ENCODE results near the gene TUBAL3. TPM values are rescaled to one million over a fixed set of nuclear protein-coding genes. Genes with fewer than 3 reads are reported as not detected.

The TUBAL3 gene
- total RNA-seq, 1 experiment from 2014 or later, result 0.52 TPM

DNA sequence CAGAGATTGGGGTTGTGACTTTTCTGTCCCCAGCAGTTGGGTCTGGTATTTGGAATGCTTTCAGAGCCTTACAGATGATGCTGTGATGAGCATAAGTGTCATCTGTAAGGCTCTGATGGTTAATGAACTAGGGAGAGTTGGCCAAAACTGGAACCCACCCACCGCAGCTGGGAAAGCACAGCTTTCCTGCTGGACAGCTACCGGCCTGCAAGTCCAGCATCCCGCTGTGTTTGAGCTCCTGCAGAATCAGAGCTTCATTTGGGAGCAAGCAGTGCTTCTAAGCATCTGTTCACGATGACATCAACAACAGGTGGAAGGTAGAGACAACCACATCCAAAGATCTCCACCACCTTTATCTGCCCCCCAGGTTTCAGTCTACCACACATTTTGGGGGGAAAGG lies 28.2 kb downstream of the TUBAL3 start:
- POLR2A ChIA-PET (ENCODE audit: unreplicated experiment), result interaction anchor here (0.5 to 0.6 kb wide), 3 partner anchors 102 to 411 kb away, joined by 3 to 6 read pairs (median 4); no protein-coding TSS in a partner anchor
- intact Hi-C loops (cut with micrococcal nuclease; ENCODE audit: unreplicated experiment), result no loop called here
- BruUV-seq (replicated peaks), result no TSS peak

GRCh38 chr10:5373891-5374611 lies 30.6 kb downstream of the TUBAL3 start:
- Histone ChIP-seq H3K27ac (no peak overlapping the region), H3K36me3 (ENCODE audit: low read depth) (no peaks in the 10 kb centered on the region), H3K27me3 (ENCODE audit: insufficient read depth, low read depth) (no peaks in the 10 kb centered on the region), H3K79me2 (ENCODE audit: low read depth) (no peaks in the 10 kb centered on the region), H2AFZ (no peak overlapping the region), H3K9me3 (ENCODE audit: insufficient read depth, low read depth) (no peaks in the 10 kb centered on the region), H3F3A (ENCODE audit: insufficient read depth, low read depth) (peaks cover 5% of the 10 kb centered on the region; the same call in 1 of the 2 replicates), H3K4me2 (no peak overlapping the region), H3K9me2 (ENCODE audit: insufficient read depth) (no peaks in the 10 kb centered on the region), H3K4me1 (replicated peaks; ENCODE audit: insufficient read depth) (no peaks in the 10 kb centered on the region), H4K20me1 (ENCODE audit: insufficient read depth) (no peaks in the 10 kb centered on the region), H3K4me3 (no peak overlapping the region)
- BruUV-seq (replicated peaks), result no TSS peak
- ChIA-PET POLR2A (ENCODE audit: unreplicated experiment) (no interaction called here), CTCF (no interaction called here)
- DNase-seq, result no peak
- TF ChIP-seq EZH2 (IDR thresholded peaks at IDR 0.05; ENCODE audit: low read depth), result no peak
- TF ChIP-seq, protein P1, sequence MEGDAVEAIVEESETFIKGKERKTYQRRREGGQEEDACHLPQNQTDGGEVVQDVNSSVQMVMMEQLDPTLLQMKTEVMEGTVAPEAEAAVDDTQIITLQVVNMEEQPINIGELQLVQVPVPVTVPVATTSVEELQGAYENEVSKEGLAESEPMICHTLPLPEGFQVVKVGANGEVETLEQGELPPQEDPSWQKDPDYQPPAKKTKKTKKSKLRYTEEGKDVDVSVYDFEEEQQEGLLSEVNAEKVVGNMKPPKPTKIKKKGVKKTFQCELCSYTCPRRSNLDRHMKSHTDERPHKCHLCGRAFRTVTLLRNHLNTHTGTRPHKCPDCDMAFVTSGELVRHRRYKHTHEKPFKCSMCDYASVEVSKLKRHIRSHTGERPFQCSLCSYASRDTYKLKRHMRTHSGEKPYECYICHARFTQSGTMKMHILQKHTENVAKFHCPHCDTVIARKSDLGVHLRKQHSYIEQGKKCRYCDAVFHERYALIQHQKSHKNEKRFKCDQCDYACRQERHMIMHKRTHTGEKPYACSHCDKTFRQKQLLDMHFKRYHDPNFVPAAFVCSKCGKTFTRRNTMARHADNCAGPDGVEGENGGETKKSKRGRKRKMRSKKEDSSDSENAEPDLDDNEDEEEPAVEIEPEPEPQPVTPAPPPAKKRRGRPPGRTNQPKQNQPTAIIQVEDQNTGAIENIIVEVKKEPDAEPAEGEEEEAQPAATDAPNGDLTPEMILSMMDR (conservative IDR thresholded peaks at IDR 0.05), result no peak
- intact Hi-C loops (cut with micrococcal nuclease; ENCODE audit: unreplicated experiment), result no loop called here

More for the DNA sequence above, 28.2 kb downstream of the TUBAL3 start:
- no peaks in the 10 kb centered on the region for H3K79me2 ChIP-seq (ENCODE audit: low read depth)
- TF ChIP-seq, protein P1 (conservative IDR thresholded peaks at IDR 0.05), result no peak
- TF ChIP-seq EZH2 (IDR thresholded peaks at IDR 0.05; ENCODE audit: low read depth), result no peak
- no peaks in the 10 kb centered on the region for H3F3A ChIP-seq (ENCODE audit: insufficient read depth, low read depth)
- H3K4me3 ChIP-seq, result no peak overlapping the region
- H3K27me3 ChIP-seq (ENCODE audit: insufficient read depth, low read depth), result no peaks in the 10 kb centered on the region
- no peaks in the 10 kb centered on the region for H3K9me3 ChIP-seq (ENCODE audit: insufficient read depth, low read depth)
- DNase-seq, result no peak
- CTCF ChIA-PET, result no interaction called here
- no peak overlapping the region for H3K4me2 ChIP-seq
- H2AFZ ChIP-seq, result no peak overlapping the region
- no peaks in the 10 kb centered on the region for H3K36me3 ChIP-seq (ENCODE audit: low read depth)
- no peaks in the 10 kb centered on the region for H3K4me1 ChIP-seq (replicated peaks; ENCODE audit: insufficient read depth)
- H3K9me2 ChIP-seq (ENCODE audit: insufficient read depth), result no peaks in the 10 kb centered on the region
- H4K20me1 ChIP-seq (ENCODE audit: insufficient read depth), result no peaks in the 10 kb centered on the region
- no peak overlapping the region for H3K27ac ChIP-seq

GRCh38 chr10:5373307-5373706 lies 31.3 kb downstream of the TUBAL3 start:
- no peaks in the 10 kb centered on the region for H3K79me2 ChIP-seq (ENCODE audit: low read depth)
- BruUV-seq (replicated peaks), result no TSS peak
- H3K4me1 ChIP-seq (replicated peaks; ENCODE audit: insufficient read depth), result no peaks in the 10 kb centered on the region
- intact Hi-C loops (cut with micrococcal nuclease; ENCODE audit: unreplicated experiment), result no loop called here
- H3K4me3 ChIP-seq, result no peak overlapping the region
- H2AFZ ChIP-seq, result no peak overlapping the region
- no peak for TF ChIP-seq EZH2 (IDR thresholded peaks at IDR 0.05; ENCODE audit: low read depth)
- TF ChIP-seq, protein P1 (conservative IDR thresholded peaks at IDR 0.05), result no peak
- H3K4me2 ChIP-seq, result no peak overlapping the region
- H4K20me1 ChIP-seq (ENCODE audit: insufficient read depth), result no peaks in the 10 kb centered on the region
- peaks cover 5% of the 10 kb centered on the region; the same call in 1 of the 2 replicates for H3F3A ChIP-seq (ENCODE audit: insufficient read depth, low read depth)
- H3K9me2 ChIP-seq (ENCODE audit: insufficient read depth), result no peaks in the 10 kb centered on the region
- H3K36me3 ChIP-seq (ENCODE audit: low read depth), result no peaks in the 10 kb centered on the region
- ChIA-PET CTCF (no interaction called here), POLR2A (ENCODE audit: unreplicated experiment) (no interaction called here)
- no peak for DNase-seq
- H3K9me3 ChIP-seq (ENCODE audit: insufficient read depth, low read depth), result no peaks in the 10 kb centered on the region
- no peak overlapping the region for H3K27ac ChIP-seq
- H3K27me3 ChIP-seq (ENCODE audit: insufficient read depth, low read depth), result no peaks in the 10 kb centered on the region
